ENCODE results near the gene CPHXL2.

DNA sequence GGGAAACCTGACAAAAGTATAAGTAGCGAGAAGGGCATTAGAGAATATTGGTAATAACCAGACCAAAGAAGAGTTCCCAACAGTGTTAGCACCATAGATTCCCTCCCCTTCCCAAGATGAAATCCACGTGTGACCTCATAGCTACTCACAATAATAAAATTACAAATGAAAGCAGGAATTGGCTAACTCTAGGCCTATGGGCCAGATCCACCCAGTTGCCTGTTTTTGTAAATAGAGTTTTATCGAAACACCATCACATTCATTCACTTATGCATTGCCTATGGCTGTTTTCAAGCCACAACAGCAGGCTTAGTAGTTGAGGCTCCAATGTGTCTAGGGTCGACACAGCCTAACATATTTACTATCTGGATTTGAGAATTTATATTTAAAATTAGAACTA is 41.6 kb upstream of the CPHXL2 start:
- TF ChIP-seq EP300 (IDR thresholded peaks at IDR 0.05) (no peak), POLR2A (IDR thresholded peaks at IDR 0.05; ENCODE audit: low read depth) (no peak)
- TF ChIP-seq, protein P1, sequence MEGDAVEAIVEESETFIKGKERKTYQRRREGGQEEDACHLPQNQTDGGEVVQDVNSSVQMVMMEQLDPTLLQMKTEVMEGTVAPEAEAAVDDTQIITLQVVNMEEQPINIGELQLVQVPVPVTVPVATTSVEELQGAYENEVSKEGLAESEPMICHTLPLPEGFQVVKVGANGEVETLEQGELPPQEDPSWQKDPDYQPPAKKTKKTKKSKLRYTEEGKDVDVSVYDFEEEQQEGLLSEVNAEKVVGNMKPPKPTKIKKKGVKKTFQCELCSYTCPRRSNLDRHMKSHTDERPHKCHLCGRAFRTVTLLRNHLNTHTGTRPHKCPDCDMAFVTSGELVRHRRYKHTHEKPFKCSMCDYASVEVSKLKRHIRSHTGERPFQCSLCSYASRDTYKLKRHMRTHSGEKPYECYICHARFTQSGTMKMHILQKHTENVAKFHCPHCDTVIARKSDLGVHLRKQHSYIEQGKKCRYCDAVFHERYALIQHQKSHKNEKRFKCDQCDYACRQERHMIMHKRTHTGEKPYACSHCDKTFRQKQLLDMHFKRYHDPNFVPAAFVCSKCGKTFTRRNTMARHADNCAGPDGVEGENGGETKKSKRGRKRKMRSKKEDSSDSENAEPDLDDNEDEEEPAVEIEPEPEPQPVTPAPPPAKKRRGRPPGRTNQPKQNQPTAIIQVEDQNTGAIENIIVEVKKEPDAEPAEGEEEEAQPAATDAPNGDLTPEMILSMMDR (IDR thresholded peaks at IDR 0.05), result no peak
